ENCODE measurements around the gene WDR7. TPM values are rescaled to one million over a fixed set of nuclear protein-coding genes. Genes with fewer than 3 reads are reported as not detected.

Gene WDR7
- total and polyA plus RNA-seq, 10 of the 15 experiments (the other 5 are each of a cell fraction or from before 2014, with no cell fraction given) = 2.8 to 16.5 (median 11.7) TPM

GRCh38 chr18:57043241-57043640, 392.1 kb downstream of the WDR7 start:
- Histone ChIP-seq H3K27me3 (replicated peaks in 1 of 2; ENCODE audit: control insufficient read depth in 2 of 2, insufficient read depth in 2 of 2, low read length in 1 of 2) (no peaks in the 10 kb centered on the region; a peak in 1 of 4 replicates), H4K20me1 (ENCODE audit: control insufficient read depth, insufficient read depth) (no peaks in the 10 kb centered on the region), H3K9me3 (replicated peaks; ENCODE audit: control insufficient read depth, insufficient read depth, low read length) (no peaks in the 10 kb centered on the region; the same call in 1 of the 3 replicates), H3K79me2 (ENCODE audit: control insufficient read depth, insufficient read depth, low read length) (no peaks in the 10 kb centered on the region), H3K4me3 (no peak overlapping the region), H3K4me2 (ENCODE audit: control insufficient read depth, insufficient read depth) (no peak overlapping the region), H3K4me1 (ENCODE audit: control insufficient read depth, insufficient read depth, low read length) (no peaks in the 10 kb centered on the region), H3K27ac (ENCODE audit: control insufficient read depth, insufficient read depth) (no peak overlapping the region), H3K36me3 (ENCODE audit: control insufficient read depth in 2 of 2, insufficient read depth in 2 of 2, low read length in 1 of 2) (no peaks in the 10 kb centered on the region), H2AFZ (ENCODE audit: control insufficient read depth, low read depth, low read length) (no peak overlapping the region), H3K9ac (ENCODE audit: control insufficient read depth, insufficient read depth, low read length) (no peak overlapping the region)
- CTCF ChIA-PET = no interaction called here
- no TSS peak for BruUV-seq (replicated peaks)
- ATAC-seq = no peak
- intact Hi-C loops (cut with micrococcal nuclease; ENCODE audit: unreplicated experiment) (no loop called here), in situ Hi-C loops (cut with MboI) (no loop called here)
- RAD21 ChIA-PET (ENCODE audit: unreplicated experiment) = no interaction called here
- 40% methylated on average over 3 of the region's 3 CpGs for WGBS (ENCODE audit: insufficient coverage, insufficient replicate concordance, low lambda C conversion rate, missing lambda C conversion rate)
- POLR2A ChIA-PET = no interaction called here
- no peak for FAIRE-seq
- SMC1A ChIA-PET (ENCODE audit: uncharacterized antibody, unreplicated experiment) = no interaction called here
- no peak for DNase-seq (ENCODE audit: low read depth, low spot score)
- TF ChIP-seq LARP7 (IDR thresholded peaks at IDR 0.05) (no peak), ATF7 (IDR thresholded peaks at IDR 0.05; ENCODE audit: low read depth) (no peak), CHD1 (IDR thresholded peaks at IDR 0.05; ENCODE audit: low read depth, low read length) (no peak), BACH1 (IDR thresholded peaks at IDR 0.05; ENCODE audit: borderline replicate concordance) (no peak), DPF2 (IDR thresholded peaks at IDR 0.05) (no peak), NFYA (IDR thresholded peaks at IDR 0.05; ENCODE audit: borderline replicate concordance, low read depth, low read length) (no peak), EP300 (IDR thresholded peaks at IDR 0.05; ENCODE audit: borderline replicate concordance in 1 of 2, control insufficient read depth in 1 of 2, low read depth in 2 of 2, low read length in 2 of 2) (no peak), WRNIP1 (IDR thresholded peaks at IDR 0.05; ENCODE audit: borderline replicate concordance, low read depth, low read length) (no peak), PAX5 (IDR thresholded peaks at IDR 0.05; ENCODE audit: borderline replicate concordance, low read depth, low read length) (no peak), GATAD2B (conservative IDR thresholded peaks at IDR 0.05; ENCODE audit: low read depth) (no peak), GABPA (IDR thresholded peaks at IDR 0.05; ENCODE audit: low read depth) (no peak), MXI1 (IDR thresholded peaks at IDR 0.05; ENCODE audit: low read depth, low read length) (no peak), BRCA1 (IDR thresholded peaks at IDR 0.05; ENCODE audit: low read depth, low read length) (no peak)
- TF ChIP-seq, protein P1, sequence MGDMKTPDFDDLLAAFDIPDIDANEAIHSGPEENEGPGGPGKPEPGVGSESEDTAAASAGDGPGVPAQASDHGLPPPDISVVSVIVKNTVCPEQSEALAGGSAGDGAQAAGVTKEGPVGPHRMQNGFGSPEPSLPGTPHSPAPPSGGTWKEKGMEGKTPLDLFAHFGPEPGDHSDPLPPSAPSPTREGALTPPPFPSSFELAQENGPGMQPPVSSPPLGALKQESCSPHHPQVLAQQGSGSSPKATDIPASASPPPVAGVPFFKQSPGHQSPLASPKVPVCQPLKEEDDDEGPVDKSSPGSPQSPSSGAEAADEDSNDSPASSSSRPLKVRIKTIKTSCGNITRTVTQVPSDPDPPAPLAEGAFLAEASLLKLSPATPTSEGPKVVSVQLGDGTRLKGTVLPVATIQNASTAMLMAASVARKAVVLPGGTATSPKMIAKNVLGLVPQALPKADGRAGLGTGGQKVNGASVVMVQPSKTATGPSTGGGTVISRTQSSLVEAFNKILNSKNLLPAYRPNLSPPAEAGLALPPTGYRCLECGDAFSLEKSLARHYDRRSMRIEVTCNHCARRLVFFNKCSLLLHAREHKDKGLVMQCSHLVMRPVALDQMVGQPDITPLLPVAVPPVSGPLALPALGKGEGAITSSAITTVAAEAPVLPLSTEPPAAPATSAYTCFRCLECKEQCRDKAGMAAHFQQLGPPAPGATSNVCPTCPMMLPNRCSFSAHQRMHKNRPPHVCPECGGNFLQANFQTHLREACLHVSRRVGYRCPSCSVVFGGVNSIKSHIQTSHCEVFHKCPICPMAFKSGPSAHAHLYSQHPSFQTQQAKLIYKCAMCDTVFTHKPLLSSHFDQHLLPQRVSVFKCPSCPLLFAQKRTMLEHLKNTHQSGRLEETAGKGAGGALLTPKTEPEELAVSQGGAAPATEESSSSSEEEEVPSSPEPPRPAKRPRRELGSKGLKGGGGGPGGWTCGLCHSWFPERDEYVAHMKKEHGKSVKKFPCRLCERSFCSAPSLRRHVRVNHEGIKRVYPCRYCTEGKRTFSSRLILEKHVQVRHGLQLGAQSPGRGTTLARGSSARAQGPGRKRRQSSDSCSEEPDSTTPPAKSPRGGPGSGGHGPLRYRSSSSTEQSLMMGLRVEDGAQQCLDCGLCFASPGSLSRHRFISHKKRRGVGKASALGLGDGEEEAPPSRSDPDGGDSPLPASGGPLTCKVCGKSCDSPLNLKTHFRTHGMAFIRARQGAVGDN (IDR thresholded peaks at IDR 0.05) = no peak
